Erythroblast (primary cell): ENCODE measurements around the gene TATDN3.
"Not testable (repeated sequence)": the region's sequence is repeated elsewhere in the genome, so short reads cannot be mapped to it uniquely, and the experiment has no call there.

Source experiments
- GATA1 ChIP-seq: IDR thresholded peaks from 2 replicates; pipeline ENCODE4 v1.6.1; 2011; ENCODE audit warnings: low read depth, mild to moderate bottlenecking, control low read depth, low read length, moderate library complexity
- POLR2A ChIP-seq: IDR thresholded peaks from 2 replicates; pipeline ENCODE4 v1.6.1; 2011; ENCODE audit warnings: mild to moderate bottlenecking, low read length

GRCh38 chr1:212766825-212767224 lies 24.9 kb upstream of the TATDN3 start:
- not testable (repeated sequence) for TF ChIP-seq POLR2A, GATA1
